Neural crest cell (in vitro differentiated cells): ENCODE results near the gene RPS4Y1. TPM values are rescaled to one million over a fixed set of nuclear protein-coding genes. Genes with fewer than 3 reads are reported as not detected.

Source experiments
- DNase-seq: peaks from one replicate; pipeline ENCODE4 v3.0.0; 2021; ENCODE audit warnings: low read depth, mixed read lengths, low spot score
- H3K27ac Mint-ChIP-seq: one replicate; pipeline ENCODE4 v1.8.0; 2021; ENCODE audit warnings: mild to moderate bottlenecking, mixed read lengths; ENCODE audit not compliant: unreplicated experiment
- H3K27me3 Mint-ChIP-seq: 2 replicates; pipeline ENCODE4 v1.8.0; 2021; ENCODE audit warnings: low read depth, mild to moderate bottlenecking, mixed read lengths
- H3K36me3 Mint-ChIP-seq: 2 replicates; pipeline ENCODE4 v1.8.0; 2021; ENCODE audit warnings: low read depth, mild to moderate bottlenecking, mixed read lengths
- H3K4me1 Mint-ChIP-seq: 2 replicates; pipeline ENCODE4 v1.8.0; 2021; ENCODE audit warnings: mixed read lengths
- H3K4me3 Mint-ChIP-seq: one replicate; pipeline ENCODE4 v1.8.0; 2021; ENCODE audit warnings: mild to moderate bottlenecking, mixed read lengths
- H3K9me3 Mint-ChIP-seq: 2 replicates; pipeline ENCODE4 v1.8.0; 2021; ENCODE audit warnings: mixed read lengths
- CTCF ChIP-seq: fragments of 200-600 bp; sonication (generic); conservative IDR thresholded peaks from 2 replicates; pipeline ENCODE4 v1.5.0; 2021; ENCODE audit warnings: antibody characterized with exemption, mild to moderate bottlenecking
- total RNA-seq: library from RNA; stranded (reverse); gene quantifications from 2 replicates; pipeline ENCODE4 v1.2.1, GENCODE V29; 2021

The RPS4Y1 gene
- total RNA-seq, 1 donor from 2014 or later: not detected

GRCh38 chrY:2849368-2849767 is 8.0 kb downstream of the RPS4Y1 start:
- Mint-ChIP-seq H3K27me3 (no peaks in the 10 kb centered on the region), H3K4me3 (no peak overlapping the region), H3K27ac (no peak overlapping the region), H3K4me1 (no peaks in the 10 kb centered on the region), H3K36me3 (no peaks in the 10 kb centered on the region), H3K9me3 (no peaks in the 10 kb centered on the region)
- DNase-seq: no peak
- TF ChIP-seq CTCF: no peak

DNA sequence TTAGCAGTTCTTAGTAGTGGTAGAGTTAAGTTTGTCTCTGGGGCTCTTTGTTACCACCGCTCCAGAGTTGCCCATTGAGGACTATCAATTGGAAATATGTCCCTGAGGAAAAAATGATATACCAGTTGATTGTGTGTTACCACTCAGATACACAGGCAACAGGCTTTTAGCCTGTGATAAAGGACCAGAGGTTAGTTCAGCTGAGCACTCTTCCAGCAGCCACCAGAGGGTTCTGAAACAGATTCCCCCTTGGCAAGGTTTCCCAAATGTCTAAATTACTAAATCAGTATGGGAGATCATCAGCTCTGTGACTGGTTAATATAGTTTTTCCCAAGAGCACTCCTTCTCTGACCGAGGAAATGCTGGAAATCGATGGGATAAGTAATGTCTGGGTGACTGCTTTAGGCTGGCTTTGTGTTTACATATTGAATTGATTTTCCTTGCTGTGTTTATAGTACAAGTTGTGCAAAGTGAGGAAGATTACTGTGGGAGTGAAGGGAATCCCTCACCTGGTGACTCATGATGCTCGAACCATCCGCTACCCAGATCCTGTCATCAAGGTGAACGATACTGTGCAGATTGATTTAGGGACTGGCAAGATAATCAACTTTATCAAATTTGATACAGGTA is 12.9 kb downstream of the RPS4Y1 start:
- TF ChIP-seq CTCF: no peak
- H3K4me3 Mint-ChIP-seq: no peak overlapping the region
- no peaks in the 10 kb centered on the region for H3K36me3 Mint-ChIP-seq
- no peak overlapping the region for H3K27ac Mint-ChIP-seq
- no peaks in the 10 kb centered on the region for H3K27me3 Mint-ChIP-seq
- H3K9me3 Mint-ChIP-seq: no peaks in the 10 kb centered on the region
- H3K4me1 Mint-ChIP-seq: no peaks in the 10 kb centered on the region
- DNase-seq: no peak

DNA sequence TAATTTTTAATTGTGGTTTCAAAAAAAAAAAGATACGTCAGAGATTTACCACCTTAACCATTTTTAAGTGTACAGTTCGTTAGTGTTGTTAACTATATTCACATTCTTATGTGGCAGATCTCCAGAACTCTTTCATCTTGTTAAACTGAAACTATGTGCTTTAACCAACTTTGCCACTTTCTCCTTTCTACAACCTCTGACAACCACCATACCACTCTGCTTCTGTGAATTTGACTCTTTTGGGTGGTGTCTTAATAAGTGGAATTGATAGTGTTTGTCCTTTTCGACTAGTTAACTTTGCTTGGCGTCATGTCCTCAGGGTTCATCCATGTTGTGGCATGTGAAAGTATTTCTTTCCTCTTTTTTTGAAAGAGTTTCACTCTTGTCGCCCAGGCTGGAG is 15.7 kb downstream of the RPS4Y1 start:
- H3K4me1 Mint-ChIP-seq: no peaks in the 10 kb centered on the region
- no peak overlapping the region for H3K4me3 Mint-ChIP-seq
- H3K27me3 Mint-ChIP-seq: no peaks in the 10 kb centered on the region
- no peak overlapping the region for H3K27ac Mint-ChIP-seq
- no peaks in the 10 kb centered on the region for H3K9me3 Mint-ChIP-seq
- no peaks in the 10 kb centered on the region for H3K36me3 Mint-ChIP-seq
- DNase-seq: no peak
- no peak for TF ChIP-seq CTCF

GRCh38 chrY:2857686-2858085 is 16.3 kb downstream of the RPS4Y1 start:
- Mint-ChIP-seq H3K4me1 (no peaks in the 10 kb centered on the region), H3K27me3 (no peaks in the 10 kb centered on the region), H3K4me3 (no peak overlapping the region), H3K36me3 (no peaks in the 10 kb centered on the region), H3K9me3 (no peaks in the 10 kb centered on the region), H3K27ac (no peak overlapping the region)
- DNase-seq: no peak
- TF ChIP-seq CTCF: no peak

- no peaks in the 10 kb centered on the region for H3K9me3 Mint-ChIP-seq
- TF ChIP-seq CTCF: no peak
- H3K4me3 Mint-ChIP-seq: no peak overlapping the region
- H3K36me3 Mint-ChIP-seq: no peaks in the 10 kb centered on the region
- DNase-seq: no peak
- H3K4me1 Mint-ChIP-seq: no peaks in the 10 kb centered on the region
- no peak overlapping the region for H3K27ac Mint-ChIP-seq
- no peaks in the 10 kb centered on the region for H3K27me3 Mint-ChIP-seq
Measured at GRCh38 chrY:2859782-2860181, 18.4 kb downstream of the RPS4Y1 start.

DNA sequence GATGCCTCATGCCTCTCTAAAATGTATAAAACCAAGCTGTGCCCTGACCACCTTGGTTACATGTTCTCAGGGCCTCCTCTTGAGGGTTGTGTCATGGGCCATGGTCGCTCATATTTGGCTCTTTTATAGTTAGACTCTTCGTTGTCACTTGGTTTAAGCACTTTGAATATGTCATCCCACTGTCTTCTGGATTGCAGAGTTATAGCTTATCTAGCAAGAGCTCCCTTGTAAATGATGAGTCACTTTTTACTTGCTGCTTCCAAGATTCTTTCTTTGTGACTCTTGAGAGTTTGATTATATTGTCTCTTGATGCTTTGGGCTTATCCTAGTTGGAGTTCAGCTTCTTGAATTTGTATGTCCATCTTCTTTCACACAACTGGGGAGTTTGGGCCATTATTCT is 19.1 kb downstream of the RPS4Y1 start:
- H3K27ac Mint-ChIP-seq: no peak overlapping the region
- TF ChIP-seq CTCF: no peak
- DNase-seq: no peak
- H3K36me3 Mint-ChIP-seq: no peaks in the 10 kb centered on the region
- no peaks in the 10 kb centered on the region for H3K9me3 Mint-ChIP-seq
- H3K27me3 Mint-ChIP-seq: no peaks in the 10 kb centered on the region
- H3K4me3 Mint-ChIP-seq: no peak overlapping the region
- no peaks in the 10 kb centered on the region for H3K4me1 Mint-ChIP-seq
